ENCODE measurements around the gene CES4A. TPM values are rescaled to one million over a fixed set of nuclear protein-coding genes. Genes with fewer than 3 reads are reported as not detected.
A peak's percentile ranks its signal among the peaks of the same experiment; 100 is the strongest.

CES4A gene
- total RNA-seq, 2 experiments from 2014 or later: 14.9 to 16.0 TPM

DNA sequence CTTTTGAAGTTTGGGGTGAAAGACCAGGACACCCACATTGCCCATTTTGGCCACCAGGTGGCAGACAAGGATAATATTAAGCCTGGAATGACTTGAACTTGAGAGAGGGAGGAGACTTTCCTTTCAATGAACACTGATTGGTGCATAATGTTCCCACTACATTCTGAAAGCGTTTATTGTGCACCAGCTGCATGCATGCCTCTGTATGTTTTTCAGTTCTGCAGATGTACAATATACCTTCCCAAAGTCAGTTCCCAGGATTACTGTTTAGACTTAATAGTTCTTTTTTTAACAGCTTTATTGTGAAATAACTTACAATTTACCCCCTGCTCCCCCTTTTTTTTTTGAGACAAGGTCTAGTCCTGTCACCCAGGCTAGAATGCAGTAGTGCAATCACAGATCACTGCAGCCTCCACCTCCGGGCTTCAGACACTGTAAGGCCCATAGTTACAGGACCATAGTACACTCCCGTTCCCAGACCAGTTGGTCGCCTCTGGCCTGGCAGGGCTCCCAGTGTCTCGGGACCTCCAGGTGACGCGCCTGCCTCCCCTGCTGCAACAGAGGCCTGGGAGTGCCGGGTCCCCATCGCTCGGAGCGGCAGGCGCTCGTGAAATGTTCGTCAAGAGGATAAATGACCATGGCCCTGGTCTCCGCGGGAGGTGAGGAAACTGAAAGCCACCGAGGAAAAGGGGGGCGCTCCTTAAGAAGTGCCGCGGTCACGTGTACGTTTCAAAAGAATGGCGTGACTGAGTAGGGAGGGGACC, 40.9 kb upstream of the CES4A start:
- peak overlapping the region; percentile 2 for H3K27ac Mint-ChIP-seq
- intact Hi-C loops (cut with DNase I, micrococcal nuclease): loop anchor here in 1 of 2 experiments (2.0 kb wide), 1 partner anchor 237 kb away; no protein-coding TSS in a partner anchor

GRCh38 chr16:66948134-66948836, 40.1 kb upstream of the CES4A start:
- Mint-ChIP-seq H3K4me1 (ENCODE audit: low read depth) (peaks cover 20% of the 10 kb centered on the region), H3K4me3 (peak overlapping the region; percentile 89), H3K9me3 (no peaks in the 10 kb centered on the region), H3K36me3 (ENCODE audit: low read depth) (peaks cover 8% of the 10 kb centered on the region), H3K27ac (no peak overlapping the region), H3K27me3 (peaks cover 56% of the 10 kb centered on the region)
- ATAC-seq (ENCODE audit: poor library complexity) (no peak), DNase-seq (peak in 2 of 14 experiments; percentile 13 to 23)
- TF ChIP-seq CTCF (IDR thresholded peaks at IDR 0.05): no peak
- intact Hi-C loops (cut with DNase I, micrococcal nuclease): no loop called here
- H3K27ac ChIP-seq (ENCODE audit: low read depth in 1 of 2, low read length in 2 of 2): no peak overlapping the region
- peaks cover 6% of the 10 kb centered on the region for H3K36me3 ChIP-seq (ENCODE audit: insufficient read depth, low read length)
- peaks cover 0 to 8% of the 10 kb centered on the region in 2 experiments for H3K9me3 ChIP-seq (ENCODE audit: control insufficient read depth in 1 of 2, insufficient read depth in 1 of 2, low read length in 2 of 2)
- H3K27me3 ChIP-seq (ENCODE audit: control insufficient read depth in 1 of 2, insufficient read depth in 2 of 2, low read length in 2 of 2): peaks cover 22 to 25% of the 10 kb centered on the region in 2 experiments
- CTCF ChIA-PET: interaction anchor here (1.0 to 1.3 kb wide), 3 partner anchors 10 to 237 kb away, joined by 3 to 4 read pairs (median 3); no protein-coding TSS in a partner anchor
- POLR2A ChIA-PET: interaction anchor here (1.1 kb wide), 1 partner anchor 207 kb away, joined by 4 read pairs; no protein-coding TSS in a partner anchor
- peaks cover 24% of the 10 kb centered on the region for H3K4me1 ChIP-seq (ENCODE audit: insufficient read depth, low read length)
- H3K4me3 ChIP-seq (ENCODE audit: low read length): peak overlapping the region; percentile 64

More for the DNA sequence above, 40.9 kb upstream of the CES4A start:
- Histone ChIP-seq H3K27me3 (ENCODE audit: control insufficient read depth in 1 of 2, insufficient read depth in 2 of 2, low read length in 2 of 2) (peaks cover 19 to 22% of the 10 kb centered on the region in 2 experiments), H3K9me3 (ENCODE audit: control insufficient read depth in 1 of 2, insufficient read depth in 1 of 2, low read length in 2 of 2) (peaks cover 0 to 8% of the 10 kb centered on the region in 2 experiments), H3K4me1 (ENCODE audit: insufficient read depth, low read length) (peaks cover 24% of the 10 kb centered on the region), H3K36me3 (ENCODE audit: insufficient read depth, low read length) (peaks cover 14% of the 10 kb centered on the region), H3K4me3 (ENCODE audit: low read length) (peak overlapping the region; percentile 64), H3K27ac (ENCODE audit: low read depth in 1 of 2, low read length in 2 of 2) (no peak overlapping the region)
- POLR2A ChIA-PET: interaction anchor here (0.6 to 1.1 kb wide), 2 partner anchors 208 to 502 kb away, joined by 3 to 4 read pairs; no protein-coding TSS in a partner anchor
- peaks cover 20% of the 10 kb centered on the region for H3K4me1 Mint-ChIP-seq (ENCODE audit: low read depth)
- peak overlapping the region; percentile 89 for H3K4me3 Mint-ChIP-seq
- CTCF ChIA-PET: interaction anchor here (0.7 to 1.3 kb wide), 6 partner anchors 9 to 208 kb away, joined by 3 to 4 read pairs (median 4); no protein-coding TSS in a partner anchor
- peak; percentile 81 for TF ChIP-seq CTCF (IDR thresholded peaks at IDR 0.05)
- peaks cover 16% of the 10 kb centered on the region for H3K36me3 Mint-ChIP-seq (ENCODE audit: low read depth)
- H3K27me3 Mint-ChIP-seq: peaks cover 50% of the 10 kb centered on the region
- DNase-seq (peak; percentile 65 to 90 (median 82)), ATAC-seq (ENCODE audit: poor library complexity) (peak; percentile 97)
- H3K9me3 Mint-ChIP-seq: no peaks in the 10 kb centered on the region

DNA sequence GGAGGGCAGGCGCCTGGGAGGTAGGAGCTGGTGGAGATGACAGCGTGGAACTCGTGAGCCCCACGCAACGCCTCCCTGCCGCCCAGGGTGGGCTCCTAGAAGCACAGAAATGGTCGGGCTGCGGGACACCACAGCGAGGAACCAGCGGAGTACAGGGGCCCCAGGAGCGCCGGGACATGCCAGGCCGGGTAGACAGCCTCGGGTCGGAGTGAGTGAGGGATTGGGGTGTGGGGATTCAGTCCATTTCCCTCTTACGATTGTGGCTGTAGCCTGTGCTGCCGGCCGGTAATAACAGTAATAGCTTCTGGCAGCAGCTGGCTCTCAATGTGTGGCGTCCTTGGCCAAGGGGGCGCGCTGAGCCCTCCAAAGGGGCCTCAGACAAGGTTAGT, 39.6 kb upstream of the CES4A start:
- no peak overlapping the region for H3K27ac Mint-ChIP-seq
- H3K4me1 Mint-ChIP-seq (ENCODE audit: low read depth): peaks cover 20% of the 10 kb centered on the region
- H3K27me3 ChIP-seq (ENCODE audit: control insufficient read depth in 1 of 2, insufficient read depth in 2 of 2, low read length in 2 of 2): peaks cover 25% of the 10 kb centered on the region in 2 experiments
- ChIA-PET CTCF (interaction anchor here (1.0 kb wide), 1 partner anchor 236 kb away, joined by 3 read pairs; no protein-coding TSS in a partner anchor), POLR2A (no interaction called here)
- no peak for TF ChIP-seq CTCF (IDR thresholded peaks at IDR 0.05)
- peaks cover 0 to 8% of the 10 kb centered on the region in 2 experiments for H3K9me3 ChIP-seq (ENCODE audit: control insufficient read depth in 1 of 2, insufficient read depth in 1 of 2, low read length in 2 of 2)
- peaks cover 24% of the 10 kb centered on the region for H3K4me1 ChIP-seq (ENCODE audit: insufficient read depth, low read length)
- H3K4me3 Mint-ChIP-seq: peak overlapping the region; percentile 89
- H3K27ac ChIP-seq (ENCODE audit: low read depth in 1 of 2, low read length in 2 of 2): no peak overlapping the region
- peaks cover 4% of the 10 kb centered on the region for H3K36me3 Mint-ChIP-seq (ENCODE audit: low read depth)
- H3K4me3 ChIP-seq (ENCODE audit: low read length): peak overlapping the region; percentile 64
- DNase-seq (no peak), ATAC-seq (ENCODE audit: poor library complexity) (no peak)
- H3K9me3 Mint-ChIP-seq: no peaks in the 10 kb centered on the region
- H3K27me3 Mint-ChIP-seq: peaks cover 57% of the 10 kb centered on the region
- intact Hi-C loops (cut with DNase I, micrococcal nuclease): no loop called here
- H3K36me3 ChIP-seq (ENCODE audit: insufficient read depth, low read length): peaks cover under 1% of the 10 kb centered on the region
